Right renal pelvis (tissue), 4 donors: ENCODE data around the gene C3orf18. TPM values are rescaled to one million over a fixed set of nuclear protein-coding genes. Genes with fewer than 3 reads are reported as not detected.

ENCODE experiments used
- DNase-seq, 4 donors: peaks; one replicate each; pipeline ENCODE4 v3.0.0-alpha.2; 2013; ENCODE audit warnings: low read depth in 4 of 4, low spot score in 3 of 4, missing footprints in 1 of 4
- polyA plus RNA-seq, 4 donors: library from polyadenylated mRNA; unstranded; fragments of 120-200 nt; gene quantifications; one replicate each; pipeline ENCODE4 v1.2.1, GENCODE V29; 2013; ENCODE audit not compliant: insufficient read length in 4 of 4

C3orf18 gene
- polyA plus RNA-seq, 4 donors, result 15.0 to 18.4 (median 16.8) TPM

- DNase-seq, result no peak
These were observed 15.7 kb downstream of the C3orf18 start for GRCh38 chr3:50551681-50552435.

- no peak for DNase-seq
These were observed 16.4 kb downstream of the C3orf18 start for GRCh38 chr3:50551054-50551659.

- peak in 1 of 4 donors; percentile 32 for DNase-seq
These were observed 17.3 kb downstream of the C3orf18 start for GRCh38 chr3:50550079-50550736.

GRCh38 chr3:50549226-50549625 lies 18.3 kb downstream of the C3orf18 start:
- no peak for DNase-seq

GRCh38 chr3:50545781-50546180 lies 21.8 kb downstream of the C3orf18 start:
- no peak for DNase-seq

- DNase-seq, result peak in 3 of 4 donors; percentile 41 to 73 (median 62)
These were observed 25.1 kb downstream of the C3orf18 start for GRCh38 chr3:50542177-50543034.

- no peak for DNase-seq
These were observed 27.9 kb downstream of the C3orf18 start for GRCh38 chr3:50539356-50540286.

GRCh38 chr3:50537421-50538129 lies 30.0 kb downstream of the C3orf18 start:
- no peak for DNase-seq

- no peak for DNase-seq
These were observed 30.9 kb downstream of the C3orf18 start for GRCh38 chr3:50536471-50537180.

- DNase-seq, result no peak
These were observed 32.7 kb downstream of the C3orf18 start for GRCh38 chr3:50534681-50535330.

- DNase-seq, result no peak
These were observed 33.6 kb downstream of the C3orf18 start for GRCh38 chr3:50533807-50534461.

- DNase-seq, result no peak
These were observed 34.2 kb downstream of the C3orf18 start for GRCh38 chr3:50533316-50533715.

- no peak for DNase-seq
These were observed 35.4 kb downstream of the C3orf18 start for GRCh38 chr3:50532062-50532705.

- DNase-seq, result no peak
These were observed 36.3 kb downstream of the C3orf18 start for GRCh38 chr3:50531201-50531600.

- no peak for DNase-seq
These were observed 37.3 kb downstream of the C3orf18 start for GRCh38 chr3:50530001-50530970.

- no peak for DNase-seq
These were observed 41.6 kb downstream of the C3orf18 start for GRCh38 chr3:50525987-50526386.
